GM18498 (cell line): ENCODE data around the gene CCDC83.
"Not testable (repeated sequence)": the region's sequence is repeated elsewhere in the genome, so short reads cannot be mapped to it uniquely, and the experiment has no call there.

Experiments
- ATAC-seq: cut with Tn5 transposase; IDR thresholded peaks from one replicate; pipeline ENCODE4 v1.9.1; 2021; ENCODE audit warnings: mild to moderate bottlenecking, moderate library complexity; ENCODE audit not compliant: unreplicated experiment

CCDC83 gene

GRCh38 chr11:85939099-85940015 lies 84.2 kb downstream of the CCDC83 start:
- no peak for ATAC-seq

GRCh38 chr11:85941380-85941973 lies 86.3 kb downstream of the CCDC83 start:
- peak; percentile 57 for ATAC-seq

- ATAC-seq = no peak
These were observed 90.1 kb downstream of the CCDC83 start for GRCh38 chr11:85945296-85945695.

GRCh38 chr11:85945788-85946187 lies 90.6 kb downstream of the CCDC83 start:
- ATAC-seq = no peak

GRCh38 chr11:85946221-85946620 lies 91.0 kb downstream of the CCDC83 start:
- no peak for ATAC-seq

GRCh38 chr11:85947431-85948272 lies 92.5 kb downstream of the CCDC83 start:
- ATAC-seq = no peak

GRCh38 chr11:85948884-85949283 lies 93.7 kb downstream of the CCDC83 start:
- ATAC-seq = no peak

GRCh38 chr11:85949798-85950197 lies 94.6 kb downstream of the CCDC83 start:
- ATAC-seq = no peak

- no peak for ATAC-seq
These were observed 95.3 kb downstream of the CCDC83 start for GRCh38 chr11:85950317-85951048.

- no peak for ATAC-seq
These were observed 95.8 kb downstream of the CCDC83 start for GRCh38 chr11:85951049-85951405.

- ATAC-seq = no peak
These were observed 96.4 kb downstream of the CCDC83 start for GRCh38 chr11:85951428-85952107.

- ATAC-seq = not testable (repeated sequence)
These were observed 96.9 kb downstream of the CCDC83 start for GRCh38 chr11:85952108-85952485.

GRCh38 chr11:85953491-85954143 lies 98.4 kb downstream of the CCDC83 start:
- no peak for ATAC-seq

- ATAC-seq = no peak
These were observed 100.3 kb downstream of the CCDC83 start for GRCh38 chr11:85955531-85955930.

- ATAC-seq = no peak
These were observed 105.5 kb downstream of the CCDC83 start for GRCh38 chr11:85960678-85961077.

GRCh38 chr11:85961130-85961529 lies 105.9 kb downstream of the CCDC83 start:
- no peak for ATAC-seq

GRCh38 chr11:85961930-85962363 lies 106.8 kb downstream of the CCDC83 start:
- ATAC-seq = no peak

GRCh38 chr11:85965202-85965601 lies 110.0 kb downstream of the CCDC83 start:
- ATAC-seq = no peak

- no peak for ATAC-seq
These were observed 112.3 kb downstream of the CCDC83 start for GRCh38 chr11:85967457-85967856.
